ENCODE data around the gene BOLA3.
A peak's percentile ranks its signal among the peaks of the same experiment; 100 is the strongest.
"Not testable (repeated sequence)": the region's sequence is repeated elsewhere in the genome, so short reads cannot be mapped to it uniquely, and the experiment has no call there.

Gene BOLA3, protein sequence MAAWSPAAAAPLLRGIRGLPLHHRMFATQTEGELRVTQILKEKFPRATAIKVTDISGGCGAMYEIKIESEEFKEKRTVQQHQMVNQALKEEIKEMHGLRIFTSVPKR

DNA sequence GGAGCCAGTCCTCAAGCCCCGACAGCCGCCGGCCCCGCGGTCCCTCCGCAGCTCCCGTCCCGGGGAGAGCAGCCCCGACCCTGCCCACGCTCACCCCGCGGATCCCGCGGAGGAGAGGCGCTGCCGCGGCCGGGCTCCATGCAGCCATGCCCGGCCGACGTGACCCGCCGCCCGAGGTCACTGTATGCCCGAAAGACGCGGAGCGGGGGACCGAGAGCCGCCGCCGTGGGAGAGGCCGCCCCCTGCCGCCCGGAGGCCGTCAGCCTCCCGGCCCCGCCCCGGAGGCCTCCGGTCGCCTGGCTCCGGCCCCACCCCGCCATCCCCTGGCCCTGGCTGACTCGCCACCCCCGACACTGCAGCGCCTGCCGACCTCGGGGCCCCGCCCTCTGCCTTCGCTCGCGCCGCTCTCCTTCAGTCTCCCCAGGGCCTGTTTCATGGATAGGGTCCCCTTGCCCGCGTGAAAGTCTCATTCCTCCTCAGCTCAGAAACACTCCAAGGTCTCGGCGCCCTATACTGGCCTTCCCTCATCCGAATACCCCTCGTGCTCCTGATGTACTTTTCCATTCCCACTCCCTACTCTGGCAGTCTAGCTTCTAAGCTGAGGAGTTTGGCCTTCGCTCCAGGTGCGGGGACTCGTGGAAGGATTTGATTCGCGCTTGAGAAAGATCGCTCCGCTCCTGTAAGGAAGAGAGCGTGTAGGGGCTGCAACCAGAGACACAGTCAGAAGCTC, at the start of gene BOLA3:
Gene BOLA3, minus strand, starts transcription at position 186 of the 730 bp plus-strand sequence. Its CDS starts 38 bp downstream, at position 148.
- H3K27me3 Mint-ChIP-seq, result no peaks in the 10 kb centered on the region
- H3K9me3 Mint-ChIP-seq, result no peaks in the 10 kb centered on the region
- DNase-seq, result peak; percentile 91
- H3K36me3 Mint-ChIP-seq (ENCODE audit: low read depth), result peaks cover 9% of the 10 kb centered on the region
- ATAC-seq, result peak; percentile 98
- H3K27ac Mint-ChIP-seq, result no peak within 1 kb of the TSS
- no peak within 1 kb of the TSS for H3K4me3 Mint-ChIP-seq
- H3K4me1 Mint-ChIP-seq, result peaks cover 4% of the 10 kb centered on the region

DNA sequence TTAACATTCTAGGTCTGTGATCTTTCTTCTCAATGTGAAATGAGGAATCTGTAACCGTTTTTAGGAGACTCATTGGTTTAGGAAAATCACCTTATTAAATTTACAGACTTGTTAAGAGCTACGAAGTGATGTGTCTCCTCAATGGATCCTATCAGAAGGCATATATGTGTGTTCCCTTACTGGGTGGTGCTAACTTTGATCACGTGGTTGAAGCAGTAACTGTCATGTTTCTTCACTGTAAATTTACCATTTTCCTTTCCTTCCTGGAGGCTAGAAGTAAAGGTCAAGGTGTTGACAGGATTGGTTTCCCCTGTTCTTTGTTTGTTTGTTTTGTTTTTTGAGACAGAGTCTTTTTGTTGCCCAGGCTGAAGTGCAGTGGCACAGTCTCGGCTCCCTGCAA, 49.3 kb upstream of the BOLA3 start:
- Mint-ChIP-seq H3K4me3 (peak overlapping the region; percentile 2), H3K9me3 (no peaks in the 10 kb centered on the region), H3K36me3 (ENCODE audit: low read depth) (peaks cover 30% of the 10 kb centered on the region), H3K4me1 (peaks cover 40% of the 10 kb centered on the region), H3K27ac (peak overlapping the region; percentile 100), H3K27me3 (no peaks in the 10 kb centered on the region)
- DNase-seq (no peak), ATAC-seq (no peak)

DNA sequence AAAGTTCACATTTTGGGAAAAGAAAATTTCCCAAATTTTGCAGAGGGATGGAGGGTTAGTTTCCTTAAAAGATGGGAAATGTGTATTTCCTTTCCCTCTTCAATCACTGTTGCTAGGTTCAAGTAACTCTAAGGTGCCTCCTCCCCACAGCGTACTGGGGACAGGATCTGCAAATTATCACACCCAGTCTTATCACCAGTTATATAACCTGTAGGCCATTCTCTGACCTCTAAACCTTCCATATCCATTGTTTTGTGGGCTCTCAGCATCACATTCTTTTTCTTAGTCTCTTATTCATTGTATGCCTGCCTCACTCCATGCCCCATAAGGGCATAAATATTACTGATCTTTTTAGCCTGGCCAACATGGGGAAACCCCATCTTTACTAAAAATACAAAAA, 47.1 kb upstream of the BOLA3 start:
- no peak for ATAC-seq
- Mint-ChIP-seq H3K36me3 (ENCODE audit: low read depth) (peaks cover 11% of the 10 kb centered on the region), H3K4me3 (no peak overlapping the region), H3K27me3 (no peaks in the 10 kb centered on the region), H3K4me1 (peaks cover 21% of the 10 kb centered on the region), H3K9me3 (no peaks in the 10 kb centered on the region), H3K27ac (no peak overlapping the region)
- DNase-seq, result no peak

DNA sequence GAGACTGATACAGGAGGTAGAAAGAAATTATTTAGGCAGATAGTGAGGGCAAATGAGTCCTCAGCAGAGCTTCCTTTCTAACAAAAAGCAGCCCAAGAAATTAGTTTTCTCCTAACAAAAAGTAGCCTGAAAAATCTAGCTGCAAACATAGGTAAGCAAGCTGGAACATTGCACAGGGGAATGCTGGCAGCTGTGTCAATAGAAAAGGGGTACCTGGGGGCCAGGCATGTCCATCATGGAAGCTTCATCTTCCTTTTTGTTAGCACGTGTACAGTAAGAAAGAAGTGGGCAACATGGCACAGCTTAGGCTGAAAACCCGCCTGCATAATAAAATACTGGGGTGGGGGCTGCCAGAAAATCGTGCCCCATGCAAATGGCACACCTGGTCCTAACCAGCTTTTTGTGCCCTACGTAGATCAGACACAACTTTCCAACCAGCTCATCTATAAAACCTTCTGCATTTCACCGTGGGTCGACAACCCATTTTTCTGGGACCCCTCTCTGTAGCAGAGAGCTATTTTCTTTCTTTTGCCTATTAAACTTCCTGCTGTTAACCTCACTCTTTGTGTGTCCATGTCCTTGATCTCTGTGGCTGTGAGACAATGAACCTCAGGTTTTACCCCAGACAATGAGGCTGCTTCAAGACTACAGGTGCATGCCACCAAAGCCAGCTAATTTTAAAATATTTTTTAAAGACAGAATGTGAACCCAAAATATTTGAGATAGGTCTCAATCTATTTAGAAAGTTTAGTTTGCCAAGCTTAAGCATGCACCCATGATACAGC, 44.1 kb upstream of the BOLA3 start:
- H3K27me3 Mint-ChIP-seq, result no peaks in the 10 kb centered on the region
- no peaks in the 10 kb centered on the region for H3K4me1 Mint-ChIP-seq
- no peaks in the 10 kb centered on the region for H3K36me3 Mint-ChIP-seq (ENCODE audit: low read depth)
- no peak overlapping the region for H3K4me3 Mint-ChIP-seq
- DNase-seq (no peak), ATAC-seq (no peak)
- H3K9me3 Mint-ChIP-seq, result no peaks in the 10 kb centered on the region
- no peak overlapping the region for H3K27ac Mint-ChIP-seq

DNA sequence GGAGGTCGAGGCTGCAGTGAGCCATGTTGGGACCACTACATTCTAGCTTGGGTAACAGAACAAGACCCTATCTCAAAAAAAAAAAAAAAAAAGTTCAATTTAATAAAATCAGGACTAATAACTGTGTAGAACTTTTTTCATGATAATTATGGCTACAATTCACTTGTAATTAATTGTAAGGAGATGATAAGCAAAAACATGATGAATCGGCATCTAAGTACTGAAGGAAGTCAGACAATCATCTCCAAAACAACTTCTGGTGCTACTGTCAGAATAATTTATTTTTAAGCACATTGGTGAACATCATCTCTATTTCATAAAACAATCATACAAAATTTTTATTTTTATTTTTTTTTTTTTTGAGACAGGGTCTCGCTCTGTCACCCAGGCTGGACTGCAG, 41.0 kb upstream of the BOLA3 start:
- H3K4me3 Mint-ChIP-seq, result no peak overlapping the region
- no peaks in the 10 kb centered on the region for H3K27me3 Mint-ChIP-seq
- ATAC-seq, result no peak
- no peak for DNase-seq
- peaks cover 15% of the 10 kb centered on the region for H3K4me1 Mint-ChIP-seq
- no peaks in the 10 kb centered on the region for H3K36me3 Mint-ChIP-seq (ENCODE audit: low read depth)
- no peak overlapping the region for H3K27ac Mint-ChIP-seq
- no peaks in the 10 kb centered on the region for H3K9me3 Mint-ChIP-seq

DNA sequence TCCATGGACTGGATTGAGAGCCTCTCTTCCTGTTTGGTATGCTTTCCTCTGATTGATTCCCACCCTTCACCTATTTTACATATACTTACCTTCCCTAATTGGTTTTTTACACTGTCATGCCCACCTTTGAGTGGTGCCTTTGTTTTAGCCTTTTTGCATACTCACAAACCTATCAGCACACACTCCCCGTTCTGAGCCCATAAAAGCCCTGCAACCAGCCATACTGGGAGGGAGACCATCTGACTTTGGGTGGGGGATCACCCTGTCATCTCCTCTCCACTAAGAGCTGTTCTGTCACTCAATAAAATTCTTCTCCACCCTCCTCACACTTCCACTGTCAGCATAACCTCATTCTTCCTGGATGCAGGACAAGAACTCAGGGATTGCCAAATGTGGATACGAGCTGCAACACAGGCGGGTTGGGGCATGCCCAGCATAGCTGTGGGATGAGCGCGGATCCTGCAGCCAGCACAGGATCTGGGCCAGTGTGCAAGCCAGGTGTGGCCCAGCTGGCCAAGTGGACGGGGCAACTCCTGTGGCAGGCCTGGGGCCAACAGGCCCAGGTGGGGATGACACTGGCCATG, 40.4 kb upstream of the BOLA3 start:
- no peak for DNase-seq
- peaks cover 16% of the 10 kb centered on the region for H3K4me1 Mint-ChIP-seq
- no peaks in the 10 kb centered on the region for H3K27me3 Mint-ChIP-seq
- ATAC-seq, result no peak
- no peaks in the 10 kb centered on the region for H3K36me3 Mint-ChIP-seq (ENCODE audit: low read depth)
- H3K4me3 Mint-ChIP-seq, result no peak overlapping the region
- no peaks in the 10 kb centered on the region for H3K9me3 Mint-ChIP-seq
- no peak overlapping the region for H3K27ac Mint-ChIP-seq

DNA sequence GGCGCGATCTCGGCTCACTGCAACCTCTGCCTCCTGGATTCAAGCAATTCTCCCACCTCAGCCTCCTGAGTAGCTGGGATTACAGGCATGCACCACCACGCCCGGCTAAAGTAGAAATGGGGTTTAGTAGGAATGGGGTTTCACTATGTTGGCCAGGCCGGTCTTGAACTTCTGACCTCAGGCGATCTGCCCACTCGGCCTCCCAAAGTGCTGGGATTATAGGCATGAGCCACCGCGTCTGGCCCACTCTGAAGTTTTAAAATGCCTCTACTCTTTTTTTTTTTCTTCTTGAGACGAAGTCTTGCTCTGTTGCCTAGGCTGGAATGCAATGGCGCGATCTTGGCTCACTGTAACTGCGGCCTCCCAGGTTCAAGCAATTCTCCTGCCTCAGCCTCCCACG, 39.0 kb upstream of the BOLA3 start:
- peaks cover 19% of the 10 kb centered on the region for H3K4me1 Mint-ChIP-seq

DNA sequence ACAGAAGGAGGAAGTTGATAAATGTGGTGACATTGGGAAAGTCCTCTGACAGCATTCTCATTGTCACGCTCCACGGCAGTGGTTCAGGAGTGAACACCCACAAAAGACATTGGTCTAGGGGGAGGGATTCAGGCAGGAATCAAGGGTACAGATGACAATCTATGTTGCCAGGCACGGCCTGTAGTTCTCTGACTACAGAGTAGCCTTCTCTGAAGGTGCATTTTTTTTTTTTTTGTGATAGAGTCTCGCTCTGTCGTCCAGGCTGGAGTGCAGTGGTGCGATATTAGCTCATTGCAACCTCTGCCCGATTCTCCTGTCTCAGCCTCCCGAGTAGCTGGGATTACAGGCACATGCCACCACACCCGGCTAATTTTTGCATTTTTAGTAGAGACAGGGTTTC, 38.3 kb upstream of the BOLA3 start:
- ATAC-seq (peak; percentile 90), DNase-seq (peak; percentile 46)
- H3K36me3 Mint-ChIP-seq (ENCODE audit: low read depth), result no peaks in the 10 kb centered on the region

More for the DNA sequence above, 39.0 kb upstream of the BOLA3 start:
- not testable (repeated sequence) for H3K27me3 Mint-ChIP-seq; H3K36me3 Mint-ChIP-seq (ENCODE audit: low read depth); H3K27ac Mint-ChIP-seq; H3K4me3 Mint-ChIP-seq; H3K9me3 Mint-ChIP-seq; DNase-seq; ATAC-seq

DNA sequence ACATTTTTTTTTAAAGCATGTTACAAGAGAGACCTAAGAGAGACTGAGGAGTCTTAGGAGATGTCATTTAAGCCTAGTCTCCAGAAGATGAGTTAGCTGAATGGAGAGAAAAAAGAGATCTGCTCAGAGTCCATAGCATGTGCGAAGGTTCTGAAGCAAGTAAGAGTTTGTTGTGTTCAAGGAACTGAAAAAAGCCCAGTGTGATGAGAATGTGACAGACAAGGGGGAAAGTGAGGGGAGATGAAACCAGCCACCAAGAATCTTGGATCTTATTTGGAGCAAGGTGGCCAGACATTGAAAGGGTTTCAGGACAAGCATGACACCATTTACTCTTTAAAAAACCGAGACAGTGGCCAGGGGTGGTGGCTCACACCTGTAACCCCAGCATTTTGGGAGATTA, 36.2 kb upstream of the BOLA3 start:
- Mint-ChIP-seq H3K27ac (peak overlapping the region; percentile 8), H3K36me3 (ENCODE audit: low read depth) (no peaks in the 10 kb centered on the region)
- ATAC-seq, result no peak

More for the DNA sequence above, 38.3 kb upstream of the BOLA3 start:
- Mint-ChIP-seq H3K27me3 (no peaks in the 10 kb centered on the region), H3K9me3 (no peaks in the 10 kb centered on the region), H3K4me1 (peaks cover 22% of the 10 kb centered on the region), H3K27ac (peak overlapping the region; percentile 74), H3K4me3 (peak overlapping the region; percentile 27)

DNA sequence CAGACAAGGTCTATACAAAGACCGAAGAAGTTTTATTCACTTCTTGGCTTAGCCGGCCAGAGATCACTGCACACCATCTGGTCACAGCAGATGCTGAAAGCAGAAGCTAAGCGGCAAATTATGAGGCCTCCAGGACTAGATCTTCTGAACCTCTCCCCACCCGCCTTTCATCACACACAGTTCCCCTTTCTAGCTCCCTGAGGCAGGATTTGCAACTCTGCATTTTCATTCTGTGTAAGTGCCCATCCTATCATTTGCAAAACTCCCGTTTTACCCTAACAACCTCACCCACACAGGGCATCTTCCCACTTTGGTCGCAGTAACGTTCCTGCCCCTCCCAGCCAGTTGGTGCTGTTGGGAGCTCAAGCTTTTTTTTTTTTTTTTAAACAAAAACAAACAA, 34.0 kb upstream of the BOLA3 start:
- DNase-seq (peak; percentile 22), ATAC-seq (no peak)
- no peak overlapping the region for H3K4me3 Mint-ChIP-seq
- H3K27me3 Mint-ChIP-seq, result no peaks in the 10 kb centered on the region
- peaks cover 38% of the 10 kb centered on the region for H3K4me1 Mint-ChIP-seq
- H3K36me3 Mint-ChIP-seq (ENCODE audit: low read depth), result peaks cover 6% of the 10 kb centered on the region
- H3K9me3 Mint-ChIP-seq, result no peaks in the 10 kb centered on the region
- peak overlapping the region; percentile 70 for H3K27ac Mint-ChIP-seq

More for the DNA sequence above, 36.2 kb upstream of the BOLA3 start:
- H3K27me3 Mint-ChIP-seq, result no peaks in the 10 kb centered on the region
- H3K4me3 Mint-ChIP-seq, result no peak overlapping the region
- H3K4me1 Mint-ChIP-seq, result peaks cover 32% of the 10 kb centered on the region
- DNase-seq, result no peak
- no peaks in the 10 kb centered on the region for H3K9me3 Mint-ChIP-seq

DNA sequence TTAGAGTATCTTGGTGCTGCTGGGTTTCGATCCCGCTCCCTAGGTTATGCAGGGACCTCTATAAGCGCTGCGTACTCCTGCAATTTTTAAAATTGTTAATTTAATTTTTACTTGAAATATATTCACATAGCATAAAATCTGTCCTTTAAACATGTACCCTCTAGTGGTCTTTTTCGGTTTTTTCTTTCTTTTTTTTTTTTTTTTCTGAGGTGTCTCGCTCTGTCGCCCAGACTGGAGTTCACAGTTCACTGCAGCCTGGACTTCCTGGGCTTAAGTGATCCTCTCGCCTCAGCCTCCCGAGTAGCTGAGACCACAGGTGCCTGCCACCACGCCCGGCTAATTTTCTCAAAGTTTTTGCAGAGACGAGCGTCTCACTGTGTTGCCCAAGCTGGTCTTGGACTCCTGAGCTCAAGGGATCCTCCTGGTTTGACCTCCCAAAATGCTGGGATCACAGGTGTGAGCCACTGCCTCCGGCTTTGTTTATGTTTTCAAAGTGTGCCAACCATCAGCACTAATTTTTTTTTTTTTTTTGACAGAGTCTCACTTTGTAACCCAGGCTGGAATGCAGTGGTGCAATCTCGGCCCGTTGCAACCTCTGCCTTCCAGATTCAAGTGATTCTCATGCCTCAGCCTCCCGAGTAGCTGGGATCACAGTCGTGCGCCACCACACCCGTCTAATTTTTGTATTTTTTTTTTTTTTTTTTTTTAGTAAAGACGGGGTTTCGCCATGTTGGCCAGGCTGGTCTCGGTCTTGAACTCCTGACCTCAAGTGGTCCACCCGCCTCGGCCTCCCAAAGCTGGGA, 31.6 kb upstream of the BOLA3 start:
- Mint-ChIP-seq H3K27me3 (no peaks in the 10 kb centered on the region), H3K4me3 (peak overlapping the region; percentile 92), H3K4me1 (peaks cover 51% of the 10 kb centered on the region), H3K27ac (peak overlapping the region; percentile 90), H3K36me3 (ENCODE audit: low read depth) (peaks cover 23% of the 10 kb centered on the region), H3K9me3 (no peaks in the 10 kb centered on the region)
- ATAC-seq, result peak; percentile 12
- no peak for DNase-seq

DNA sequence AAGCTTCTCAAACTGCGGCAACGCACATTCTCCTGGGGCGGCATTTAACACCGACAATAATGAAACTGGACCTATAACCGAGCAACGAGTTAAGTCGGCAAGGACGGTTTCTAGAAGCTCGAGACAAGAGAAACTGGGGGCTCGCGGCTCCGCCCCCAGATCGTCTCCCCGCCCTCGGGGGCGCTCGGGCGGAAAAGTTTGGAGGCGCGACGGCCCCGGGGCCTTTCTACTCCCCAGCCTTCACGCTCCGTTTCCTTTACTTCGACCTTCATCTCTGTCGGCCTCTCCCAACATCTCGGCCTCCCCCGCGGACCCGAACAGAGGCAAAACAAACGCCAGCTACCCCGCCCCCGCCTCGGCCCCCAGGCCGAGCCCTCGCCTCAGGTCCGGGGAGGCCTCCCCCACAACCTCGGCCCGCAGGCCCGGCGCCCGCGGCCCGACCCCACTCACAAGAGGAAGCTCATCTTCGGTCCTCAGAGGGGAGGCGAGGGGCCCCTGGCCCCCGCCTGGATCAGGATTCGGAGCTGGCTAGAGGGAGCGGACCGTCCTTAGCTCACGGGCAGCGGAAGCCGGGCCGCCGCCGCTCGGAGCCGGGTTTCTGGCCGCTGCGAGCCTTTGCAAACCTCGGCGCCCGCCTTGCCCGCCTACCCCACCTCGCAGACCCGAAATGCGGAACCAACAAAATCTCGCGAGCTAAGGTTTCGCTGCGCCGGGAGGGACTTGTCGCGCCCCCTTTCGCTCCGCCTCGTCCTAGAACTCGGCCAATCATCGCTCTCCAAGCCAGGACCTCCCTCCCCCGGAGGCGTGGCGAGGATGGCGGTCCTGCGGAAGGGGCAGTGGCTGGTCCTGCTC, 30.7 kb upstream of the BOLA3 start, which contains the start of gene MOB1A:
Gene MOB1A, minus strand, starts transcription at position 669 of the 852 bp plus-strand sequence. Its CDS starts 205 bp downstream, at position 464.
- Mint-ChIP-seq H3K27me3 (no peaks in the 10 kb centered on the region), H3K4me3 (peak within 1 kb of the TSS; percentile 92), H3K9me3 (no peaks in the 10 kb centered on the region), H3K36me3 (ENCODE audit: low read depth) (peaks cover 24% of the 10 kb centered on the region), H3K4me1 (peaks cover 51% of the 10 kb centered on the region), H3K27ac (peak within 1 kb of the TSS; percentile 90)
- ATAC-seq (peak; percentile 95), DNase-seq (peak; percentile 98)

DNA sequence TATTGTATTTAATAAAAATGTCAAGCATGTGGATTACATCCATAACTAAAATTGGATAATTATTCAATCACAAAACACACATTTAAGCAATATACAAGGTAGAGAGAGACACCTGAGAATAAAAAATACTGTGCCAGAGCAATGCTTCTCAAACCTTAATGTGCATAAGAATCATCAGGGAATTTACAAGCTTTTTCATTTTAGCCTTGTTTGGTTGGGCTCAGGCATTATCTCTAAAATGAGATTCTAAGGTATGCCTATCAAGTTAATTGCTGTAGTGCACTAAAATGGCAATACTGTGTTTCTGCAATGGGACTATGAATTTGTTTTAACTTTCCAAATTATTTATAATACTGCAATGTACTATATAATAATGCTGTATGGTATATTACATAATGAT, 30.0 kb upstream of the BOLA3 start:
- H3K4me3 Mint-ChIP-seq, result peak overlapping the region; percentile 92
- peaks cover 56% of the 10 kb centered on the region for H3K4me1 Mint-ChIP-seq

More for the DNA sequence above, 30.0 kb upstream of the BOLA3 start:
- no peak for DNase-seq
- peaks cover 29% of the 10 kb centered on the region for H3K36me3 Mint-ChIP-seq (ENCODE audit: low read depth)
- no peaks in the 10 kb centered on the region for H3K27me3 Mint-ChIP-seq
- peak overlapping the region; percentile 90 for H3K27ac Mint-ChIP-seq
- ATAC-seq, result no peak
- no peaks in the 10 kb centered on the region for H3K9me3 Mint-ChIP-seq
